Testis (tissue), 2 donors: ENCODE measurements around the gene DIDO1.

Experiments
- CTCF ChIP-seq, 3 experiments: fragments of 450-650 bp in 2 of 3; fragments of 200-600 bp in 1 of 3; sonication (generic) in 1 of 3; IDR thresholded peaks; one replicate each; pipeline ENCODE4 v1.5.1; 2016 to 2019; ENCODE audit warnings: antibody characterized with exemption in 3 of 3, mild to moderate bottlenecking in 2 of 3, moderate library complexity in 1 of 3
- POLR2A ChIP-seq: fragments of 450-650 bp; IDR thresholded peaks from one replicate; pipeline ENCODE4 v1.6.1; 2017; ENCODE audit warnings: antibody characterized with exemption, mild to moderate bottlenecking, moderate library complexity

GRCh38 chr20:62911701-62912280 lies 14.5 kb downstream of the DIDO1 start:
- TF ChIP-seq CTCF (IDR thresholded peaks at IDR 0.05) = no peak
- no peak for TF ChIP-seq POLR2A
